ENCODE measurements around the gene SNX13. TPM values are rescaled to one million over a fixed set of nuclear protein-coding genes. Genes with fewer than 3 reads are reported as not detected.

The SNX13 gene
- total and polyA plus RNA-seq, 2 of the 4 experiments (the other 2 are of a cell fraction) = 9.0 to 24.9 TPM

GRCh38 chr7:17745610-17746009, 194.7 kb downstream of the SNX13 start:
- no peaks in the 10 kb centered on the region for H3K9me1 ChIP-seq (ENCODE audit: insufficient read depth, low read length)
- no peaks in the 10 kb centered on the region for H4K20me1 ChIP-seq (ENCODE audit: insufficient read depth, low read length)
- no peak overlapping the region for H3K4me3 ChIP-seq (ENCODE audit: insufficient read depth, low read depth, low read length)
- no peaks in the 10 kb centered on the region for H3K4me1 ChIP-seq (ENCODE audit: control insufficient read depth, insufficient read depth, low read length)
- no peak overlapping the region for H3K14ac ChIP-seq (replicated peaks; ENCODE audit: low read depth, low read length)
- H3K18ac ChIP-seq (ENCODE audit: low read depth, low read length) = no peak overlapping the region
- H3K56ac ChIP-seq (ENCODE audit: extremely low read depth, insufficient read depth, low read length) = no peak overlapping the region
- H4K5ac ChIP-seq (ENCODE audit: low read depth, low read length) = no peak overlapping the region
- H4K8ac ChIP-seq (ENCODE audit: low read depth in 2 of 2, low read length in 2 of 2) = no peak overlapping the region
- H3K23ac ChIP-seq (ENCODE audit: low read depth, low read length) = no peak overlapping the region
- BruUV-seq (replicated peaks) = no TSS peak
- ChIA-PET CTCF (no interaction called here), POLR2A (ENCODE audit: unreplicated experiment) (no interaction called here)
- H2AK5ac ChIP-seq (ENCODE audit: low read depth, low read length) = no peak overlapping the region
- no peaks in the 10 kb centered on the region for H3K79me1 ChIP-seq (ENCODE audit: low read depth in 1 of 2, low read length in 2 of 2)
- H3K4me2 ChIP-seq (ENCODE audit: low read depth, low read length) = no peak overlapping the region
- TF ChIP-seq SMC3 (IDR thresholded peaks at IDR 0.05; ENCODE audit: low read depth, low read length) = no peak
- TF ChIP-seq BHLHE40 (IDR thresholded peaks at IDR 0.05; ENCODE audit: low read depth, low read length) = no peak
- no peak for TF ChIP-seq MAFK (IDR thresholded peaks at IDR 0.05; ENCODE audit: low read depth, low read length)
- TF ChIP-seq RAD21 (IDR thresholded peaks at IDR 0.05; ENCODE audit: low read length) = no peak
- no peak for TF ChIP-seq ELK1 (IDR thresholded peaks at IDR 0.05; ENCODE audit: borderline replicate concordance, low read depth, low read length)
- no peak overlapping the region for H2BK15ac ChIP-seq (ENCODE audit: low read depth, low read length)
- H2BK5ac ChIP-seq (ENCODE audit: low read depth, low read length, poor library complexity, severe bottlenecking) = no peak overlapping the region
- H2AFZ ChIP-seq (replicated peaks; ENCODE audit: low read length, poor library complexity) = no peak overlapping the region
- no peak overlapping the region for H3K4ac ChIP-seq (ENCODE audit: low read depth, low read length)
- no peaks in the 10 kb centered on the region for H3K36me3 ChIP-seq (ENCODE audit: control insufficient read depth, insufficient read depth, low read length)
- H2AK9ac ChIP-seq (replicated peaks; ENCODE audit: low read depth, low read length, poor library complexity) = no peak overlapping the region
- no peak overlapping the region for H4K91ac ChIP-seq (ENCODE audit: insufficient read depth, low read depth, low read length)
- no peak overlapping the region for H3K27ac ChIP-seq (ENCODE audit: insufficient read depth, low read length)
- dilution Hi-C loops (cut with HindIII; ENCODE audit: low sequenced_read_pairs, unreplicated experiment) = no loop called here
- intact Hi-C loops (cut with micrococcal nuclease) = no loop called here
- ATAC-seq (ENCODE audit: low read depth) = no peak
- no peaks in the 10 kb centered on the region for H3K9me3 ChIP-seq (ENCODE audit: control insufficient read depth, insufficient read depth, low read length)
- peaks cover 2% of the 10 kb centered on the region; the same call in 1 of the 2 replicates for H3K27me3 ChIP-seq (ENCODE audit: control insufficient read depth, insufficient read depth, low read length)
- no peak for DNase-seq
- no peak overlapping the region for H3K9ac ChIP-seq (ENCODE audit: low read depth, low read length)
- in situ Hi-C loops (cut with MboI; ENCODE audit: low sequenced_read_pairs) = no loop called here
- no peak overlapping the region for H2BK120ac ChIP-seq (ENCODE audit: low read depth, low read length)
- H2BK20ac ChIP-seq (ENCODE audit: low read depth, low read length) = no peak overlapping the region
